Islet of Langerhans (tissue), 1 donor: ENCODE data around the gene NHLH1.

Source experiments
- FAIRE-seq: peaks from one replicate; lab custom pipeline; 2011; peaks lifted over from hg19 to GRCh38; lab: Jason Lieb, UNC

The NHLH1 gene

GRCh38 chr1:160366731-160367515 lies at the start of gene NHLH1:
TSS of gene NHLH1 (plus strand) at chr1:160367071. CDS start at chr1:160370732, 3,661 bp downstream.
- FAIRE-seq, result no peak

GRCh38 chr1:160322831-160323230 lies 44.0 kb upstream of the NHLH1 start:
- FAIRE-seq, result no peak

DNA sequence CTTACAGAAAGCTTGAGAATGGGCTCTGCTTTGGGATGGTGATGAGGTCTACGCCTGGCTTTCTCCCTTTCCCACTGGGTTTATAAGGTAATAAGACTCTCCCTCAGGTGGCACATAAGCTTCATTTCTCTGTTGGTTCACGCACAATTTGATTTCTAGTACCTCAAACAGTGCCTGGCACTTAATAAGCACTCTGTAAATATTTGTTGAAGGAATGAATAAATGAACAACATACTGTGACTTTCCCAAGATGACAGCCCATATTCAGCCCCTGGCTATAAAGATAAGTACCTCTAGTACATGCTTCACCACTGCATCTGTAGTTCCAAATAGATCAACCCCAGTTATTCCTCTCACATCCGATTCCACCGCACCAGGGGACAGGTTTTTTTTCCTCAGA lies 41.6 kb upstream of the NHLH1 start:
- no peak for FAIRE-seq

- FAIRE-seq, result no peak
Measured at GRCh38 chr1:160326418-160326817, 40.5 kb upstream of the NHLH1 start.

- no peak for FAIRE-seq
Measured at GRCh38 chr1:160328184-160328583, 38.7 kb upstream of the NHLH1 start.

GRCh38 chr1:160330119-160330518 lies 36.8 kb upstream of the NHLH1 start:
- FAIRE-seq, result no peak

DNA sequence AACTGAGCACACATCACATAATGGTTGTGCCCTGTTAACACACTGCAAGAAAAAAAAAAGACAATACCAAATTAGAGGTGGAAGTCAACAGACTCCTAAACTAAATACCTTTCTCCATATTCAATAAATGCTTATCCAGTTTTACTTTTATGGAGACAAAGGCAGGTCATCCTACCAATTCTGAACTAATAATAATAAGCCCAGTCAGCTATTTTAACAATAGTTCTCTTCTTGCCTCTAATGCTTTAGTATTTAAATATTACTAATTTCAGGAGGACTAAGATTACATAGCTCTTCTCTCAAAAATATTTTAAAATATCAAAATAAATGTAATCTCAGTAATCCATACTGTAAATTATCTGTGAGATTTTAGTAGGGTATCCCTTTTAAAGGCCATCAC lies 34.4 kb upstream of the NHLH1 start:
- no peak for FAIRE-seq

DNA sequence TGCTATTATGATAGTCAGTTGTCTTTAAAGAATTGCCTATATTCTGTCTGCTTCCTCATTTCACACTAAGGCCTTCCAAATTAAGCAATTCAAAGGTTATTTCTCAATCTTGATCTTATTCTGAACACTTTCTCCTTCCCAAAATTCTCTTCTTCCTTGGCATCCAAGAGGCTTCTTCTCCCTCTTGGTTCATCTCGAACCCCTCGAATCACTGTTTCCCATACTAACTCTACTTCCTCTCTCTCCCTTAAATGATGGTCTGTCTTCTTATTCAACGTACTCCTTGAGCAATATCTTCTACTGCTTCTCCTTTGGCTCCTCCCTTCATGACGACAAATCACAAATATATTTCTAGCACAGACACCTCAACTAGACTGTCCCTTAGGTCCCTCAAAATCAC lies 28.3 kb upstream of the NHLH1 start:
- no peak for FAIRE-seq

DNA sequence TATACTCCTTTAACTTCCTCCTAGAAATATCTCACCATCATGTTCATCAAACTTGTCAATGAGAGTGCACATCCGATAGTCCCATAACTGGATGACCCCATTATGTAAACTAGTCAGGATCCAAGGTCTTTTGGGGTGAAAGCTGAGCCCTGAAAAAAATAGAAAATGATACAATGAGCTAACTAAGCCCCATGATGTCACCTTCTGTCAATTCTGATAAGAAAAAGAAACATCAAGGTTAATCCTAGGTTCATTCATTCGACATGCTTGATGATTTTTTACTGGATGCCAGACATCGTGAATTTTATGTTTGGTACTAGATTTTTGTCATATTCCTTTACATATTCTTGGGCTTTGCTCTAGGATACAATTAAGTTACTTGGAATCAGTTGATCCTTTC lies 26.7 kb upstream of the NHLH1 start:
- no peak for FAIRE-seq

GRCh38 chr1:160340866-160341265 lies 26.0 kb upstream of the NHLH1 start:
- FAIRE-seq, result no peak

- no peak for FAIRE-seq
Measured at GRCh38 chr1:160342526-160342925, 24.3 kb upstream of the NHLH1 start.

DNA sequence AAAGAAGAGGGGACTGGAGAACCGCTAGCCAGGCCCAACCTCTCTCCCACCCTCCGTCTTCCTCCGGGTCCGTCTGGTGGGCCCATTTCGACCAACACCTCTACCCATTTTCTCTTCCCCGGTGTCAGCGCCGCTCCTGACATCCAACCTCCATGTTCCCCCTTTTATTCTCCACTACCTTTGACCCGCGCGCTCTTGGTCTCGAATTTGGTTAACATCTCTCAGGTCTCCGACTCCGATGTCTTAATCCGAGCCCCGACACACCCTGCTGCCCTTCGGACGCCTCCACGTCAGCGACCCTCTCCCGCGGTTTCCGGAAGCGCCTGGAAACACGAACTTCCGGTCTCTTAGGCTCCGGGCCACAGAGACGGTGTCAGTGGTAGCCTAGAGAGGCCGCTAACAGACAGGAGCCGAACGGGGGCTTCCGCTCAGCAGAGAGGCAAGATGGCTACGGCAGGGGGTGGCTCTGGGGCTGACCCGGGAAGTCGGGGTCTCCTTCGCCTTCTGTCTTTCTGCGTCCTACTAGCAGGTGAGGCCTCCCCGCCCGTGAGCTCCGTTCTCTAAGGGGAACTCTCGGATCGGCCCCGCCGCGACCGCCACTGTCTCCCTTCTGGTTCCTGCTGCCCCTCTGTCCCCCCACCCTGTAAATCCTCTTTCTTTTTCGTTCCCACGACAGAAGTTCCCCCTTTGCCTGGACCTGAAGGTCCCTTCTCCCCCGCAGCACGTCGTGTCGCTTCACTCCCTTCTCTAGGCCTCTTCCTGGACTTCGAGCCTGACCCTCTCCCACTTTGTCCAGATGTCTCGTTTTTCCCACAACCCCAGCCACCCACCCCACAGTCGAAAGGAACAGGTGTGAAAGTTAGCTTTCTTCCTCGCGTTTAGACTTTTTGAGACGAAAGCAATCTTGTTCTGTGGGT lies 23.7 kb upstream of the NHLH1 start, which contains the start of the genes COPA and NCSTN:
COPA (minus strand) TSS at position 298 of the 917 bp plus-strand sequence; CDS start at position 218, 80 bp downstream.
NCSTN (plus strand) TSS at position 431 of the 917 bp plus-strand sequence; CDS start at position 445, 14 bp downstream.
- no peak for FAIRE-seq

DNA sequence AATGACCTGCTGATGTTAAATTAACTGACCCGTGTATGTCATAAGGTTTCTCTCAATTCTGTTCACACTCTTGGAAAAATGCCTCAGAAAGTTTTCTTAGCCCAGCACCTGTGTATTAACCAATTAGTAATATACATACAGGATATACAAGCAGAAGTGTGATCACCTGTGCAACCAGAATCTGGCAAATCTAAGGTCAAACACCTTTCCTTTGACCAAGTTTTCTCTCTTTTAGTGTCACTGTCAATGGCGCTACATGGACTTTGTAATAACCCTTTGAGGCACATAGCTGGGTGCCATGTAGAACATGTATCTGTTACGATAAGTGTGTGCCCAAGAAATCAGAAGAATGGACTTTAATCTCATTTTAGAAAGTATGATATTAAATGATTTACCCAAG lies 22.6 kb upstream of the NHLH1 start:
- FAIRE-seq, result no peak

GRCh38 chr1:160344936-160345335 lies 21.9 kb upstream of the NHLH1 start:
- no peak for FAIRE-seq

DNA sequence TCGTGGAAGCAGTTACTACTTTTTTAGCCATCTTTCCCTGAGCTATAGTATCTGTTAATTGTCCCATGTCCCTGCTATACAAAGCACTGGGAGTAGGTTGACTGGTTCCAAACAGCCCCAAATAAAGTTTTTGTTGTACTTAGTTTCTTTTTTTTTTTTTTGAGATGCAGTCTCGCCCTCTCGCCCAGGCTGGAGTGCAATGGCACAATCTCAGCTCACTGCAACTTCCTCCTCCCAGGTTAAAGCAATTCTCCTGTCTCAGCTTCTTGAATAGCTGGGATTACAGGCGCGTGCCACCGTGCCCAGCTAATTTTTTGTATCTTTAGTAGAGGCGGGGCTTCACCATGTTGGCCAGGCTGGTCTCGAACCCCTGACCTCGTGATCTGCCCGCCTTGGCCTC lies 20.4 kb upstream of the NHLH1 start:
- FAIRE-seq, result no peak

DNA sequence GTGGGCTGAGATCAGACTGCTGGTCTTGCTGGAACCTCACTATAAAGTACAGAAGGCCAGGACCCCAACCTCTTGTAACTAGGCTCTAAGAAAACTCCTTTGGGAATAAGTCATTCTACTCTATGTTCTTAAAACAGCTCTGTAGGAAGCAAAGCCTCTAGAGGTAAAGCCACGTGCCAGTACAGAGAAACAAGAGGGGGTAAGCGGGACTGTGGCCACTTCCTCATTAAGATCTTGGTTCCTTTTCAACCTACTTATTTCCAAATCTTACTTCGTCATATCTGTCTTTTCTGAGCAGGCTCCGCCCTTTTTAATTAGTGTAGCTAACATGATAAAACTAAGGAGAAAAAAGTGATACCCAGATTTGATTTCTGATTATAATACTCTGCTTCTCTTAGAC lies 19.9 kb upstream of the NHLH1 start:
- no peak for FAIRE-seq

- no peak for FAIRE-seq
Measured at GRCh38 chr1:160351629-160352028, 15.2 kb upstream of the NHLH1 start.

- no peak for FAIRE-seq
Measured at GRCh38 chr1:160352555-160352954, 14.3 kb upstream of the NHLH1 start.

- no peak for FAIRE-seq
Measured at GRCh38 chr1:160353223-160353622, 13.6 kb upstream of the NHLH1 start.

DNA sequence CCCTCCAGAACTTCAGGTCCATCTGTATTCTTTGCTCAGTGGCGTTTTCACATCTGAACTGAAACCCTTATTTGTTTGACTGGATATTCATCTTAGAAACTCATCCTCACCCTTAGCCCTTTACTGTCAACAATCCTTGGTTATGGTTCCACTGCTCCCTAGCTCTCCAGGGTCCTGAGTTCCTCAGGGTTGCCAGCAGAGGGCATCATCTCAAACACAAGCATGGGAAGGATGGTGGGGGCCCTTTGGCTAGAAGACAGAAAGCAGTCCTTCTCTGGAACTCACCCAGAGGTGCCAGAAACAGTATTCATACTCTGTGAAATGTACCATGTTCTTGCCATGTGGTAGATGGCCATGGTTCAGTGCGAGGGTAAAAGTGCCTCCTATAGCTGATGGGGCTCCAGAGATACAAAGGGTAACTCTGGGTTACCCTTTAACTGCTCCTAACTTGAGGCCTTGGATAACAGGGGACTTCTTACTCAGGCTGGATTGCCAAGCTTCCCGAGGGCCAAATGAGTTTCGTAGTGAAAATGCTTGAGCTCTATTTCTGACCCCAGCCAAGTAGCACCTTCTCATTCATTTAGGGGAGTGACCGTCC lies 12.4 kb upstream of the NHLH1 start:
- no peak for FAIRE-seq

DNA sequence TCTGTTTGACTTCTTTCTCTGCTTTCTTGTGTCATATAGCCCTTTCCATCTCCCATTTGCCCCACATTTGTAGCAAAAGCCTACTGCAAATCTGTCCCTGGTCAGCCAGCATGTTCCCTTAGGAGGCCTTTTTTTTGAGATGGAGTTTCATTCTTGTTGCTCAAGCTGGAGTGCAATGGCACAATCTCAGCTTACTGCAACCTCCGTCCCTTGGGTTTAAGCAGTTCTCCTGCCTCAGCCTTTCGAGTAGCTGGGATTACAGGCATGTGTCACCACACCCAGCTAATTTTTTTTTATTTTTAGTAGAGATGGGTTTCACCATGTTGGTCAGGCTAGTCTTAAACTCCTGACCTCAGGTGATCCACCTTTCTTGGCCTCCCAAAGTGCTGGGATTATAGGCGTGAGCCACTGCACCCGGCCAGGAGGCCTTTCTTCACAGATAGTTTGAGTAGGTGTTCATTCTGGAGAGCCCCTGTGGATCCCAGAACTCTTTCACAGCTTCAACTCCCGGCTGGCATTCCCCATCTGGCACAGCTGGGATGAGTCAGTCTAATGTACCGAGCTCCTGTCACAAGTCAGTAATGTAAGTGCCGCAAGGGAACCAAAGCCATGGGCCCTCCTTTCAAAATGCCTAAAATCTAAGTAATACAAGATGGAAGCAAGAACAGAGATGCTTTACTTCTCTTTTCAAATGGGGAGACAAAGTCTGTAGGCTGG lies 9.4 kb upstream of the NHLH1 start:
- FAIRE-seq, result no peak

DNA sequence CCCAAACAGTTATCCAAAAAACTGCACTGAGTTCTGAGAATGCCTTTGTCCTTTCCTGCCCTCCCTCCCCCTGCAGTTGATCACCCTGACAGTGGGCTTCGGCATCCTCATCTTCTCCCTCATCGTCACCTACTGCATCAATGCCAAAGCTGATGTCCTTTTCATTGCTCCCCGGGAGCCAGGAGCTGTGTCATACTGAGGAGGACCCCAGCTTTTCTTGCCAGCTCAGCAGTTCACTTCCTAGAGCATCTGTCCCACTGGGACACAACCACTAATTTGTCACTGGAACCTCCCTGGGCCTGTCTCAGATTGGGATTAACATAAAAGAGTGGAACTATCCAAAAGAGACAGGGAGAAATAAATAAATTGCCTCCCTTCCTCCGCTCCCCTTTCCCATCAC lies 8.8 kb upstream of the NHLH1 start:
- FAIRE-seq, result no peak
